ENCODE results near the gene LYRM9.
"Not testable (repeated sequence)": the region's sequence is repeated elsewhere in the genome, so short reads cannot be mapped to it uniquely, and the experiment has no call there.

Gene LYRM9

DNA sequence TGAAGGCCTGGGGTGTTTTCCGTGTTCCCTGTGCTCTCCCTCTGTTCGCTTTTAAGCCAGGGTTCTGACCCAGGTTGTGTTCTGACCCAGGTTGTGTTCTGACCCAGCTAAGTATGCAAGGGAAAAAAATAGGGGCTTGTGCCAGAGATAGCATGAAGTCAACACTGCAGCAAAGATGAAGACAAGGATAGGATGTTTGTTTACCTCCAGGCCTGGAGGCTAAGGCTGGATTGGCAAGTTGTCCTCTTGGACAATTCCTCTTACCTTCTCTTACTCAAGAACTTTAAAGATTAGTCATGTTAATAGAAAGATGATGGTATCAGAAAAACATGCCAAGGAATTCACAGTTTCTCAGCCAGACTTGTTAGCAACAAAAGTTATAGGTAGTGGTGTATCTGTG is 19.4 kb downstream of the LYRM9 start:
- no peak for DNase-seq (ENCODE audit: low spot score)

GRCh38 chr17:27873211-27873610 is 20.0 kb downstream of the LYRM9 start:
- DNase-seq (ENCODE audit: low spot score): no peak

DNA sequence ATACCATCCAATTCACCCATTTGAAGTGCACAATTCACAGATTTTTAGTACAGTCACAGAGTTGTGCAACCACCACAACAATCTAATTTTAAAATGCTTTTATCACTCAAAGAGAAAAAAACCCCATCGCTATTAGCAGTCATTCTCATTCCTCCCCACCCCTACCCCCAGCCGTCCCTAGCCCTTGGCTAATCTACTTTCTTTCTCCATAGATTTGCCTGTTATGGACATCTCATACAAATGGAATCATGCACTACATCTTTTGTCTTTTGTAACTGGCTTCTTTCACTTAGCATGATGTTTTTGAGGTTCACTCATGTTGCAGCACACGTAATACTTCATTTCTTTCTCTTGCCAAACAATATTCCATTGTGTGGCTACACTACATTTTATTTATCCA is 20.4 kb downstream of the LYRM9 start:
- no peak for DNase-seq (ENCODE audit: low spot score)

DNA sequence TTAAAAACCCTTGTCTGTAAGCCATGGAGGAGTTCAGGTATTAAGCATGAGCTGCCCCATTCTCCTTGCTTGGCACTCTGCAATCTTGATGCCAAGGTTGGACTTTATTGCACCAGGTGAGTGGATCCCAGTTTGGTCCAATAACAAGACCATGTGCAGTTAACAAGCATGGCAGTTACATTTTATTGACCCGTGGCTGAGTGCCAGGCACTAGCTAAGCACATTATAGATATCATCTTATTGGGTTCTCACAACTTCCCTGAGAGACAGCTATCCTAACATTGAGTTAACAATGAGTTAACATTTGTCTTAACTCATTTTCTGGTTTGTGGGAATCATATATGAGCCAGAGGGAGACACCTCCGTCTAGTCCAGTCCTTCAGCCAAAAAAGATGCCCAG is 21.8 kb downstream of the LYRM9 start:
- no peak for DNase-seq (ENCODE audit: low spot score)

GRCh38 chr17:27870345-27870744 is 22.8 kb downstream of the LYRM9 start:
- DNase-seq (ENCODE audit: low spot score): no peak

DNA sequence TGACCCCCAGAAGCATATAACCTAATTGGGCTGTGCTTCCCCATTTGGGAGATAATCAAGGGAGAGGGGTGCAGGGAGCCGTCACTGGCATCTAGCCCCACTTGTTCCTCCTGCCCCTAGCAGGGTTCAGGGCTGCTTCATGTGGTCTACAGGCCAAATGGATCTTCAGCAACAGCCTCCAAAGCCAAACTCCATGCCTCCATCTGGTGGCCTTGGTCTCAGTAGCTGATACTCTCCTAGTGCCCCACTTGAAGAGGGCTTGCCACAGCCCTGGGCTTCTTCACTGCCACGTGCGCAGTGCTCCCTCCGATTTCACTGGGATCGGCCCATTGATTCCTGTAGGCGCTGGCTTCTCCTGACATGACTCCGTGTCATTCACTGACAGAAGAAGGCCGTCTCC is 24.6 kb downstream of the LYRM9 start:
- peak; percentile 30 for DNase-seq (ENCODE audit: low spot score)

DNA sequence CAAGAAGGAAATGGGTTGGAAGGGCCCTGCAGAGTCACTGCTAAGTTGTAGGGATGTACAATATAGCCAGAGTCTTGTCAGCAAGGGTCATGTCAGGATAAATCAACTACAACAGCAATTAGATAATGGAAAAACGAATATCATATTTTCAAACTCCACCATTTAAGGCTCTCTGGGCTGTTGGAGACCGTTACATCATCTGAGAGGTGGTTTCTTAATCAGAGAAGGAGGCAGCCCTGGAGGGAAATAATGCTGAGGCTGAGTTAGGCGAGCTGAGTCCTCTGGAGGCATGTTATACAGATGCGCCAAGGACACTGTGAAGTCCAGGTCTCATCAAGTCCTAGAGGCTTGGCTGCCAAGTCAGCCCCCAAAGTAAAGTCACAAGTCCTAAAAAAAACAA is 30.3 kb downstream of the LYRM9 start:
- DNase-seq (ENCODE audit: low spot score): no peak

DNA sequence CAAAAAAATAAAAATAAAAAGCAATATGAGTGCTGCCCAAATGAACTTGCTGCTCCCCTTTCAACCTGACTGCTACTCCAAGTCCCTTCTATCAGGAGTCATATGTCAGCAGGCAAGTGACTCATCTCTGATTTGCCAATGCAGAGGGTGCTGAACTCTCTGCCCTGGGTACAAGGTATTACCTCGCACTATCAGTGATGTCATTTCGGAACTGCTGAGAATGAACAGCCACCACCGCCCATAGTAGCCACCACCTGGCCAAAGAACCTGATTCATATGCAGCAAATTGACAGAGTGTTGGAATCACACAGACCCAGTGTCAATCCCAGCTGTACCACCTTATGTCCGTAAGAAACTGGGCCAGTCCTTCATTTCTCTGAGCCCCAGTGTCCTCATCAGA is 31.2 kb downstream of the LYRM9 start:
- DNase-seq (ENCODE audit: low spot score): peak; percentile 14

GRCh38 chr17:27860971-27861664 is 32.0 kb downstream of the LYRM9 start:
- DNase-seq (ENCODE audit: low spot score): peak; percentile 59

DNA sequence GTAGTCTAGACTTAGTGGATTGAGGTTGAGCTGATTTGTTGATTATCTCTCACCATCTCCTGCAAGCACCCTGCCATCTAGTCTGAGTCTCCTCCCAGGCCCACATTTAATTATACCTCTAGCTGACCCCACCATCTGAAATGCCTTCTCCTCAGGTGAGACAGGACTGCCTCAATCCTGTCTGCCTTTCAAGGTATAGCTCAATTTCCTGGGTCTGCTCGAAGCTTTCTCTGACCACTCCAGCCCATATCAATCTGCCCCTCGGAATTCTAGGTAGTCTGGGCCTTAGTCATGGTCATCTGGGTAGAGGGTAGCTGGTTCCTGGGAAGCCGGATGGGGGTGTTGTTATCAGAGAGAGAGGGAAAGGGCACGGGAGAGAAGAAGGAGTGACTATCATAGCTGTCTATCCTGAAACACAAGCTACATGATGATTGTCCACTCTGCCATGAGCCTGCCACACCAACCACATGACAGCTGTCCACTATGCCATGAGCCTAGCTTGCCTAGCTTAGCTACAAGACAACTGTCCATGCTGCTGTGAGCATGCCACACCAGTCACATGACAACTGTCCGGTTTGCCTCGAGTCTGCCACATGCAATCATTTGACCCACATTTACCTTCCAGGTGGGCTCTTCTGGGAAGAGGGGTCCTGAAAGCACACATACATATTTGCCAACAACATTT is 34.4 kb downstream of the LYRM9 start:
- no peak for DNase-seq (ENCODE audit: low spot score)

DNA sequence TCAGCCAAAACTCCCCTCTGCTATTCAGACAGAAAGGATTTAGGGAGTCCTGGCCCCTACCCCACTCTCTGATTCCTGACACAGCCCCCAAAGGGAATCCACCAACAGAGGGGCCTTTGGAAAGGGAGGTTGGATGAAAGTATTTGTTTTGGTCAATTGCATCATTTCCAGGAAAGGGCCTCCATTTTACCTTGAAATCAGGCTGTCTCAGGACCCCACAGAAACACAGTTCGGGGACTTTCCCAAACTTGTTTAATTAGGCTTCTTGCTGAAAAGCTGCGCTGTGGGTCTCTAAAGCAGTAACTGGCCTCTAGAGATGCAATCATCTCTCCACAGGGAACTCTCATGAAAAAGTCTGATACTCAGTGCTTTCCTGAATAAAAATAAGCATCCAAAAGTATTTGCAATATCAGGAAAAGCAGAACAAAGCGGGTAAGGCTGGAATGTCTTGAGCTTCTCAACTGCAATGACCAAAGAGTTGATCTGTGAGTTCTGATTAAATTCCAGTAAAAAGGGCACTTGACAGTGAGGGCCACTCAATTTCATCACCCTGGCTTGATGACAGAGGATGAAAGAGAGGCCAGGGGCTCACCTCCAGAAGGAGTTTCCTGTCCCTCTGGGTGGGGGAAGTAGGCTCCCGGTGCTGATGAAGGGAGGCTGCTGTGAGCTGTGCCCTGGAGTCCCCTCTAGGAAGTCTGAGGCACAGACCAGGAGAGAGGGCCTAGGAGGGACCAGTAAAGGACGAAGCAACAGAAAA is 36.3 kb downstream of the LYRM9 start:
- DNase-seq (ENCODE audit: low spot score): peak; percentile 17

GRCh38 chr17:27855454-27855853 is 37.7 kb downstream of the LYRM9 start:
- DNase-seq (ENCODE audit: low spot score): no peak

DNA sequence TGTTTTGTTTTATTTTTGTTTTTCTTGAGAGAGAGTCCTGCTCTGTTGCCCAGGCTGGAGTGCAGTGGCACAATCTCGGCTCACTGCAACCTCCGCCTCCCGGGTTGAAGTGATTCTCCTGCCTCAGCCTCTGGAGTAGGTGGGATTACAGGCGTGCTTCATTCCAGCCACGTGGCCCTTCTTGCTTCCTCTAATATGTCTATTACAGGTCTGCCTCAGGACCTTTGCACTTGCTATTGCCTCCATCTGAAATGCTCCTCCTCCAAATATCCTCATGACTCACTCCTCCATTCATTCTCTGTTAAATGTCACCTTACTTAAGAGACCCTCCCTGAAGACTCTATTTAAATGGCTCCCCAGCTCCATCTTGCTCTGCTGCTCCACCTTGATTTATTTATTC is 39.0 kb downstream of the LYRM9 start:
- no peak for DNase-seq (ENCODE audit: low spot score)

DNA sequence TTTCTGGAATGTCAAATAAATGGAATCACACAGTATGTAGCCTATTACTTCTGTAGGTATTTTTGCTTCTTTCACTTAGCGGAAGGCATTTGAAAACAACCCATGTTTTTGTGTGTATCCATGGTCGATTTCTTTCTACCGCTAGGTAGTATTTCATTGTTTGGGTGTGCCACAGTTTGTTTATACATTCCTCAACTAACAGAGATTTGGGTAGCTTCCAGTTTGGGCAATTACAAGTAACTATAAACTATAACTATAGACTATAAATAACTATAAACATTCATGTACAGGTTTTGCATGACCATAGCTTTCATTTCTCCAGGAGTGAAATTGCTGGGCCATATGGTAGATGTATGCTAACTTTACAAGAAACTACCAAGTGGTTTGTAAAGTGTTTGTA is 40.1 kb downstream of the LYRM9 start:
- no peak for DNase-seq (ENCODE audit: low spot score)

DNA sequence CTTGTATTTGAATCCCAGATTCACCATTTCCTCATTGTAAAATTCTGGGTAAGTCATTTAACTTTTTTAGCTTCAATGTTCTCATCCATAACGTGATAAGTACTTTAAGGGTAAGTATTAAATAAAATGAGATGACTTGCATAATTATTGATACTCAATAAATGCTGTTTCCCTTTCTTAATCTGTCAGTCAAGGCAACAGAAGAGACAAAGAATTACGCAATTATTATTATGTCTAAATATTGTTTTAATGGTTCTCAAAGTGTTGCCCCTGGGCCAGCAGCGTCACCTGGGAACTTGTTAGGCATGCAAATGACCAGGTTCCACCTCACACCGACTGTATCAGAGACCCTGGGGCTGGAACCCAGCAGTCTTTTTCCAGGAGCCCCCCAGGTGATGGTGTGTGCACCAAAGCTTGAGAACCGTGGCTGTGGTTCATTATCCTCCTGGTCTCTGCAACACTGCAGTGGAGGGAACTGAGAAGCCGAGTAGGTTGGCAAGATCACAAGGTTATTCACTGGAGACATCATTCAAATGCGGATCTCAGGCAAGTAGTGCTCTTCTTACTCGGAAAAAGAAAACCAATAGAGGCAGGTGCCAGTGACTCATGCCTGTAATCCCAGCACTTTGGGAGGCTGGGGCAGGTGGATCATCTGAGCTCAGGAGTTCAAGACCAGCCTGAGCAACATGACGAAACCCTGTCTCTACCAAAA is 43.5 kb downstream of the LYRM9 start:
- no peak for DNase-seq (ENCODE audit: low spot score)

DNA sequence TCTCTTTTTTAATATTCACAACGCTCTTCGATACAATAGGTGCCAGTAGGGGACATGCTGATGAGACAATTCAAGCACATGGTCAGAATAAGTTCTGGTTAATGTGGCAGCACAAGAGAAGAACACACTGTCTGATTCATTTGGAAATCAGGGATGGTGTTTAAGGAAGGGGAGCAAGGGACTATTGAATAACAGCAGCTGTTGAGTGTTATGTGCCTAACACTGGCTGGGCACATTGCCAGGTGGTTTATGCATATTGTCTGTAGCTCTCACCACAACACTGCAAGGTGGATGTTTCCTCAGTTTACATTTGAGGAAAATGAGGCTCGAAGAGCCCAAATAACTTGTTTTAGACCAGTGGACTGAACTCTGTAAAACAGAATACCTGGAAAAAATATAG is 44.2 kb downstream of the LYRM9 start:
- no peak for DNase-seq (ENCODE audit: low spot score)

- not testable (repeated sequence) for DNase-seq (ENCODE audit: low spot score)
Observed at GRCh38 chr17:27846808-27847307, 46.3 kb downstream of the LYRM9 start.

DNA sequence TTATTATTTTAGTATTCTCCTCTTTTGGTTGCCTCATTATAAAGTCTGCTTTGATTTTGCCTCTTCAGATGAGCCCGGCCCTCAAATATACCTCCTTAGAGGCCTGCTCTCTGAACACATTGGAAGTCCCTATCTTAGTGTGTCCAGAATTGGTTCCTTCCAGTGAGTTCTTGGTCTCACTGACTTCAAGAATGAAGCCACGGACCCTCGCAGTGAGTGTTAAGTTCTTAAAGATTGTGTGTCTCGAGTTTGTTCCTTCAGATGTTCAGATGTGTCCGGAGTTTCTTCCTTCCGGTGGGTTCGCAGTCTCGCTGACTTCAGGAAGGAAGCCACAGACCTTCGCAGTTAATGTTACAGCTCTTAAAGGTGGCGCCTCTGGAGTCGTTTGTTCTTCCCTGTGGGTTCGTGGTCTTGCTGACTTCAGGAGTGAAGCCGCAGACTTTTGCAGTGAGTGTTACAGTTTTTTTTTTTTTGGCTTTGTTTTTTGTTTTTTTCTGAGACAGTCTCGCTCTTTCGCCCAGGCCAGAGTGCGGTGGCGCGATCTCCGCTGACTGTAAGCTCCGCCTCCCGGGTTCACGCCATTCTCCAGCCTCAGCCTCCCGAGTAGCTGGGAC is 47.0 kb downstream of the LYRM9 start:
- no peak for DNase-seq (ENCODE audit: low spot score)

- DNase-seq (ENCODE audit: low spot score): peak; percentile 12
Observed at GRCh38 chr17:27845264-27846041, 47.7 kb downstream of the LYRM9 start.

DNA sequence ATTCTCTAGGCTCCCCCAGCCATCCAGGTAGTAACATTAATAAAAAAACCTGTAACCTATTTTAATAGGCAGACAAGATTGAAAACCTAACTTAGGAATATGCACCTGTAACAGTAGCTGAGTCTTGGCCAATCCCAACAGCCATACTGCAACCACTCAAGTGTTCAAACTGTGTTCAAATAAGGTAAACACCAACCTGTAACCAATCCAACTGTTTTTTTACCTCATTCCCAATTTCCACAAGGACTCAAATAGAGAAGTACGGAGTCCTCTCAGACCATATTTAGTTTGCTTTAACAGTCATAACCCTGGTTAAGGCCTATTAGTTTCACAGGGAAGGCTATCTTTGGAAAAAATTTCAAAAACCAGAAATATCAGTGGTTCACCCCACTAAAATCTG is 52.5 kb downstream of the LYRM9 start:
- DNase-seq (ENCODE audit: low spot score): no peak

DNA sequence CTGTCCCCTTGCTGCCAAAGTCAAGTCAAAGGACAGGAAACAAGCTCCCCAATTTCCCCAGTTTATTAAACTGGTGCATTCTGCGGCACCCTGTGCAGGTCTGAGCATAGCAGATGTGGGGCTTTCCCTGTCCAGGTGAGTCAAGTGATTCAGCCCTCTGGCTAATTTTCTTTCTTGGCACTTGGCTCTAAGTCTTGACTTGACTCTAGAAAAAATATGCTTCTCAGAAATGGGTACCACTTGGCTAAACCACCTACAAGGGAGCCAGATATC is 52.8 kb downstream of the LYRM9 start:
- DNase-seq (ENCODE audit: low spot score): not testable (repeated sequence)

All from HuH-7 (cell line).